Vagina (tissue), 2 donors: ENCODE measurements around the gene JAK2.

Experiments used
- CTCF ChIP-seq, 3 experiments: fragments of 450-650 bp in 2 of 3; fragments of 200-600 bp in 1 of 3; sonication (generic) in 1 of 3; IDR thresholded peaks; one replicate each; pipeline ENCODE4 v1.5.1; 2017 to 2019; ENCODE audit warnings: antibody characterized with exemption in 3 of 3, mild to moderate bottlenecking in 2 of 3, moderate library complexity in 2 of 3
- POLR2A ChIP-seq, 2 donors: fragments of 450-650 bp; IDR thresholded peaks; one replicate each; pipeline ENCODE4 v1.6.1; 2017; ENCODE audit warnings: antibody characterized with exemption in 2 of 2, mild to moderate bottlenecking in 2 of 2, moderate library complexity in 2 of 2
- POLR2AphosphoS5 ChIP-seq, 2 donors: sonication (generic); formaldehyde crosslinking; IDR thresholded peaks; one replicate each; pipeline ENCODE4 v1.9.0; 2017; ENCODE audit warnings: antibody characterized with exemption in 2 of 2, mild to moderate bottlenecking in 2 of 2, low read depth in 1 of 2; ENCODE audit not compliant: insufficient read depth in 1 of 2

- TF ChIP-seq CTCF (IDR thresholded peaks at IDR 0.05) (no peak), POLR2AphosphoS5 (IDR thresholded peaks at IDR 0.05; ENCODE audit: insufficient read depth in 1 of 2, low read depth in 1 of 2) (no peak), POLR2A (IDR thresholded peaks at IDR 0.05) (no peak)
Observed at GRCh38 chr9:4936277-4936676, 48.8 kb upstream of the JAK2 start.
